HFFc6 (cell line): ENCODE measurements around the gene CKM. TPM values are rescaled to one million over a fixed set of nuclear protein-coding genes. Genes with fewer than 3 reads are reported as not detected.

ENCODE experiments used
- DNase-seq: peaks from one replicate; pipeline ENCODE4 v3.0.0-alpha.2; 2018
- H3K27ac Mint-ChIP-seq: 2 replicates; pipeline ENCODE4 v1.8.0; 2020; ENCODE audit warnings: mild to moderate bottlenecking, mixed read lengths
- H3K27me3 Mint-ChIP-seq: 2 replicates; pipeline ENCODE4 v1.8.0; 2021; ENCODE audit warnings: mild to moderate bottlenecking, moderate library complexity, mixed read lengths; ENCODE audit not compliant: insufficient read depth
- H3K36me3 Mint-ChIP-seq: 2 replicates; pipeline ENCODE4 v1.8.0; 2021; ENCODE audit warnings: low read depth, mixed read lengths
- H3K4me1 Mint-ChIP-seq: 2 replicates; pipeline ENCODE4 v1.8.0; 2020; ENCODE audit warnings: low read depth, mixed read lengths
- H3K4me3 Mint-ChIP-seq: 2 replicates; pipeline ENCODE4 v1.8.0; 2020; ENCODE audit warnings: mild to moderate bottlenecking, moderate library complexity, mixed read lengths
- H3K9me3 Mint-ChIP-seq: 2 replicates; pipeline ENCODE4 v1.8.0; 2020; ENCODE audit warnings: mild to moderate bottlenecking, mixed read lengths
- CTCF ChIP-seq: fragments of 200-600 bp; sonication (generic); IDR thresholded peaks from 2 replicates; pipeline ENCODE4 v1.5.0; 2021; ENCODE audit warnings: antibody characterized with exemption, mild to moderate bottlenecking
- total RNA-seq, 6 experiments: library from RNA; stranded (reverse); fragmentation: NEBNext Ultra II Directional; extraction: Animal tissue kit (Norgen Biotek cat#: 25700); gene quantifications; 2 replicates in 1 of 6; 3 replicates in 5 of 6; pipeline ENCODE4 v1.2.3, GENCODE V29; 2021

CKM gene
- total RNA-seq, 6 experiments from 2014 or later, result not detected

- Mint-ChIP-seq H3K4me3 (no peak overlapping the region), H3K36me3 (peaks cover 14% of the 10 kb centered on the region), H3K27ac (no peak overlapping the region), H3K4me1 (no peaks in the 10 kb centered on the region), H3K27me3 (peaks cover 1% of the 10 kb centered on the region; the same call in 1 of the 2 replicates), H3K9me3 (no peaks in the 10 kb centered on the region)
- DNase-seq, result no peak
- no peak for TF ChIP-seq CTCF
Observed at GRCh38 chr19:45267296-45267695, 55.4 kb downstream of the CKM start.

GRCh38 chr19:45265375-45265774 is 57.3 kb downstream of the CKM start:
- TF ChIP-seq CTCF, result no peak
- Mint-ChIP-seq H3K27ac (no peak overlapping the region), H3K9me3 (no peaks in the 10 kb centered on the region), H3K27me3 (peaks cover 1% of the 10 kb centered on the region; the same call in 1 of the 2 replicates), H3K4me1 (no peaks in the 10 kb centered on the region), H3K36me3 (peaks cover 14% of the 10 kb centered on the region), H3K4me3 (no peak overlapping the region)
- no peak for DNase-seq

GRCh38 chr19:45264781-45265317 is 57.8 kb downstream of the CKM start:
- Mint-ChIP-seq H3K36me3 (peaks cover 14% of the 10 kb centered on the region), H3K9me3 (no peaks in the 10 kb centered on the region), H3K27me3 (peaks cover 1% of the 10 kb centered on the region; the same call in 1 of the 2 replicates), H3K4me1 (no peaks in the 10 kb centered on the region), H3K4me3 (no peak overlapping the region), H3K27ac (no peak overlapping the region)
- TF ChIP-seq CTCF, result no peak
- no peak for DNase-seq

GRCh38 chr19:45263013-45263412 is 59.7 kb downstream of the CKM start:
- Mint-ChIP-seq H3K27me3 (no peaks in the 10 kb centered on the region; the same call in 1 of the 2 replicates), H3K27ac (no peak overlapping the region), H3K36me3 (peaks cover 14% of the 10 kb centered on the region), H3K9me3 (no peaks in the 10 kb centered on the region), H3K4me3 (no peak overlapping the region), H3K4me1 (no peaks in the 10 kb centered on the region)
- TF ChIP-seq CTCF, result no peak
- DNase-seq, result no peak

- DNase-seq, result no peak
- H3K36me3 Mint-ChIP-seq, result peaks cover 14% of the 10 kb centered on the region
- TF ChIP-seq CTCF, result no peak
Observed at GRCh38 chr19:45262570-45262969, 60.1 kb downstream of the CKM start.

More at GRCh38 chr19:45262570-45262969, 60.1 kb downstream of the CKM start:
- no peaks in the 10 kb centered on the region for H3K9me3 Mint-ChIP-seq
- no peaks in the 10 kb centered on the region; the same call in 1 of the 2 replicates for H3K27me3 Mint-ChIP-seq
- no peak overlapping the region for H3K27ac Mint-ChIP-seq
- no peaks in the 10 kb centered on the region for H3K4me1 Mint-ChIP-seq
- H3K4me3 Mint-ChIP-seq, result no peak overlapping the region
